Ascending aorta (tissue), 2 donors: ENCODE measurements around the gene RCBTB2. TPM values are rescaled to one million over a fixed set of nuclear protein-coding genes. Genes with fewer than 3 reads are reported as not detected.

Source experiments
- DNase-seq, 2 donors: peaks; one replicate each; pipeline ENCODE4 v3.0.0-alpha.2; 2019; ENCODE audit warnings: low spot score in 2 of 2
- H3K27ac ChIP-seq, 2 donors: fragments of 200-600 bp; sonication (generic); one replicate each; pipeline ENCODE4 v1.5.1; 2016 to 2017; ENCODE audit warnings: mild to moderate bottlenecking in 1 of 2
- H3K27me3 ChIP-seq: fragments of 200-600 bp; sonication (generic); one replicate; pipeline ENCODE4 v1.5.1; 2017
- H3K36me3 ChIP-seq, 2 donors: fragments of 200-600 bp; sonication (generic); one replicate each; pipeline ENCODE4 v1.5.1; 2016
- H3K4me1 ChIP-seq, 2 donors: fragments of 200-600 bp; sonication (generic); one replicate each; pipeline ENCODE4 v1.5.1; 2016 to 2017; ENCODE audit warnings: mild to moderate bottlenecking in 1 of 2
- H3K4me3 ChIP-seq, 2 donors: fragments of 200-600 bp; sonication (generic); one replicate each; pipeline ENCODE4 v1.5.1; 2016 to 2017; ENCODE audit warnings: mild to moderate bottlenecking in 1 of 2
- H3K9me3 ChIP-seq, 2 donors: fragments of 200-600 bp; sonication (generic); one replicate each; pipeline ENCODE4 v1.5.1; 2016
- intact Hi-C: fragments of 100-400 bp; cut with DNase I; formaldehyde crosslinking; loops from one replicate; pipeline ENCODE4 v1.15.1; 2023
- total RNA-seq: library from RNA; depleted of rRNA; stranded (reverse); fragments of >200 nt; gene quantifications from one replicate; pipeline ENCODE4 v1.1.0, GENCODE V29; 2016
- TF ChIP-seq, protein P1 (sequence below), 3 experiments: fragments of 200-600 bp in 2 of 3; fragments of 450-650 bp in 1 of 3; sonication (generic) in 2 of 3; IDR thresholded peaks; one replicate each; pipeline ENCODE4 v1.5.1; 2016 to 2019; ENCODE audit warnings: antibody characterized with exemption in 3 of 3, mild to moderate bottlenecking in 1 of 3, moderate library complexity in 1 of 3

The RCBTB2 gene
- total RNA-seq, 1 donor from 2014 or later = 1.8 TPM

DNA sequence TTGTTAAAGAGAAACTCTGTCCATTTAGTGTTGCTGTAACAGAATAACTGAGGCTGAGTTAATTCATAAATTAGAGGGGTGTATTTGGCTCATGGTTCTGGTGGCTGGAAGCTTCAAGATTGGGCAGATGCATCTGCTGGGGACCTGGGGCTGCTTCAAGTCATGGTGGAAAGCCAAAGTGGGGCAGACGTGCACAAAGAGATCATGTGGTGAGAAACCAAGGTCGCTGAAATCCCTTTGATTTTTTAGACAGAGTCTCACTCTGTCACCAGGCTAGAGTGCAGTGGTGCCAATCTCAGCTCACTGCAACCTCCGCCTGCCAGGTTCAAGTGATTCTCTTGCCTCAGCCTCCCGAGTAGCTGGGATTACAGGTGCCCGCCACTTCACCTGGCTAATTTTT, 46.0 kb downstream of the RCBTB2 start:
- no peak overlapping the region for H3K4me3 ChIP-seq
- H3K27ac ChIP-seq = no peak overlapping the region
- intact Hi-C loops = no loop called here
- TF ChIP-seq, protein P1, sequence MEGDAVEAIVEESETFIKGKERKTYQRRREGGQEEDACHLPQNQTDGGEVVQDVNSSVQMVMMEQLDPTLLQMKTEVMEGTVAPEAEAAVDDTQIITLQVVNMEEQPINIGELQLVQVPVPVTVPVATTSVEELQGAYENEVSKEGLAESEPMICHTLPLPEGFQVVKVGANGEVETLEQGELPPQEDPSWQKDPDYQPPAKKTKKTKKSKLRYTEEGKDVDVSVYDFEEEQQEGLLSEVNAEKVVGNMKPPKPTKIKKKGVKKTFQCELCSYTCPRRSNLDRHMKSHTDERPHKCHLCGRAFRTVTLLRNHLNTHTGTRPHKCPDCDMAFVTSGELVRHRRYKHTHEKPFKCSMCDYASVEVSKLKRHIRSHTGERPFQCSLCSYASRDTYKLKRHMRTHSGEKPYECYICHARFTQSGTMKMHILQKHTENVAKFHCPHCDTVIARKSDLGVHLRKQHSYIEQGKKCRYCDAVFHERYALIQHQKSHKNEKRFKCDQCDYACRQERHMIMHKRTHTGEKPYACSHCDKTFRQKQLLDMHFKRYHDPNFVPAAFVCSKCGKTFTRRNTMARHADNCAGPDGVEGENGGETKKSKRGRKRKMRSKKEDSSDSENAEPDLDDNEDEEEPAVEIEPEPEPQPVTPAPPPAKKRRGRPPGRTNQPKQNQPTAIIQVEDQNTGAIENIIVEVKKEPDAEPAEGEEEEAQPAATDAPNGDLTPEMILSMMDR (IDR thresholded peaks at IDR 0.05) = no peak
- H3K36me3 ChIP-seq = peaks cover 0 to 7% of the 10 kb centered on the region in 2 donors
- no peaks in the 10 kb centered on the region for H3K27me3 ChIP-seq
- no peaks in the 10 kb centered on the region for H3K4me1 ChIP-seq
- no peaks in the 10 kb centered on the region for H3K9me3 ChIP-seq
- DNase-seq = no peak

DNA sequence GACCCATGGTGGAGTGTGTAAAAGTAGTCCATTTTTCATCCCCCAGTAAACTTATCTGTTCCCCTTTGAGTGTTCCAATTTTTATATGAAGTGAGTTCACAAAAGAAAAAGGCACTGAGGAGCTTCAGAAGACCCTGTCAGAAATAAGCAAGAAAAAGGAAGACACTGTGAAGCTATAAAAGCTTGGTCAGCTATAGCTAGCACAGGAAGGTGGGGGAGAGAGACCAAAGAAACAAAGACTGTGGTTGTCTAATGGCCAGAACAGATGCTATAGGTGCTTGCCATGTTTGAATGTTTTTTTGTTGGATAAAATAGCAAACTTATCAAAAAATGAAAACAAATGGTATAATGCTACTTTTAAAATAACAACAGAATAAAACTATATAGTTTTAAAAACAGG, 46.5 kb downstream of the RCBTB2 start:
- Histone ChIP-seq H3K27ac (no peak overlapping the region), H3K4me3 (no peak overlapping the region), H3K36me3 (peaks cover 0 to 7% of the 10 kb centered on the region in 2 donors), H3K27me3 (no peaks in the 10 kb centered on the region), H3K9me3 (no peaks in the 10 kb centered on the region), H3K4me1 (no peaks in the 10 kb centered on the region)
- DNase-seq = no peak
- intact Hi-C loops = no loop called here
- TF ChIP-seq, protein P1 (IDR thresholded peaks at IDR 0.05) = no peak

DNA sequence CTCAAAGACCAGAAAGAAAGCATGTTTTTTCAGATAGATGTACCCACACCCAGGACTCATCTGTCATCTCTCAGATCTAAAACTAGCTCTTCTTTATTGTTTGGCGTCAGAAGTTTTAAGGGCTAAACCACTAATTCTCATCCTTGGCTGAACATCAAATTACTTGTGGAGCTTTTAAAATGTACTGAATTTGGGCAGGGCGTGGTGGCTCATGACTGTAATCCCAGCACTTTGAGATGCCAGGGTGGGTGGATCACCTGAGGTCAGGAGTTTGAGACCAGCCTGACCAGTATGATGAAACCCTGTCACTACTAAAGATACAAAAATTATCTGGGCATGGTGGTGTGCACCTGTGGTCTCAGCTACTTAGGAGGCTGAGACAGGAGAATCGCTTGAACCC, 47.4 kb downstream of the RCBTB2 start:
- no peak for DNase-seq
- Histone ChIP-seq H3K36me3 (peaks cover 0 to 7% of the 10 kb centered on the region in 2 donors), H3K4me3 (no peak overlapping the region), H3K4me1 (no peaks in the 10 kb centered on the region), H3K9me3 (no peaks in the 10 kb centered on the region), H3K27ac (no peak overlapping the region), H3K27me3 (no peaks in the 10 kb centered on the region)
- intact Hi-C loops = no loop called here
- TF ChIP-seq, protein P1 (IDR thresholded peaks at IDR 0.05) = no peak

DNA sequence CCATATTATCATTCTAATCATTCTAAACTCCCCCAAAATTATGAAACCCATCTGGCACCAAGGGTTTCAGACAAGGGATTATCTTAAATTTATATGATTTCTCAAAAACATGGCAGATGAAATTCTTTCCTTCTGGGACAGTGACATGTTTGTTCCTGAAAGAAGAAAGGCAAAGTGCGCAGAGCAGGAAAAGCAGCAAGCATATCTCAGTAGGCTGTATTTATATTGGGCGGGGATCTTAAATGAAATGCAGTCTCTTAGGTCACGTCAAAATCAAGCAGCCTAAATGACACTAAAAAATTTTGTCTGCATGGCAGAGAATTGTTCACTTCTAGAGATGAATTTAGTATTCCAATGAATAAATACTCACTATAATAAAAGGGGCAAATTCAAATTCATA, 49.3 kb downstream of the RCBTB2 start:
- no peaks in the 10 kb centered on the region for H3K4me1 ChIP-seq
- no peak for DNase-seq
- no peaks in the 10 kb centered on the region for H3K9me3 ChIP-seq
- no peaks in the 10 kb centered on the region for H3K27me3 ChIP-seq
- H3K36me3 ChIP-seq = peaks cover 0 to 10% of the 10 kb centered on the region in 2 donors
- TF ChIP-seq, protein P1 (IDR thresholded peaks at IDR 0.05) = no peak
- intact Hi-C loops = no loop called here
- no peak overlapping the region for H3K4me3 ChIP-seq
- H3K27ac ChIP-seq = no peak overlapping the region

DNA sequence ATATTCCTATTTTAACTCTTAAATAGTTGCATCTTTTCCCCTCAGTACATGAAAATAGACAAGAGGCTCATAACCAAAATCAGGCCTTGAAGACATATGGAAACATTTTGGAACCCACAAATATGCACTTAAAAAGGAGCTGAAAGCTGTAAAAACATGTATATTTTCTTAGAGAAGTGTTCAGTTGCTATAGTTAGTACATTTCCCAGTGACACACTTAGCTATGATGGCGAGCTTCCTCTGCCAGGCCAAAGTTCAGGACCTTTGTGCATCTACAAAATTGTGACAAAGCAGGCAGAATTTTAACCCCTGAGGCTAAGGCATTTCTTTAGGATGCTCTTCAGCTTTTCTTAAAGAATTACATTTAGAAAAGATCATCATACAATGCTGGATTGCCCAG, 54.5 kb downstream of the RCBTB2 start:
- DNase-seq = no peak
- Histone ChIP-seq H3K27me3 (no peaks in the 10 kb centered on the region), H3K4me1 (no peaks in the 10 kb centered on the region), H3K9me3 (no peaks in the 10 kb centered on the region), H3K4me3 (no peak overlapping the region), H3K27ac (no peak overlapping the region), H3K36me3 (peaks cover 0 to 15% of the 10 kb centered on the region in 2 donors)
- intact Hi-C loops = no loop called here
- TF ChIP-seq, protein P1 (IDR thresholded peaks at IDR 0.05) = no peak
